NCI-H1105 (cell line): ENCODE measurements around the gene LRP1.

Experiments
- DNase-seq: peaks from one replicate; lab custom pipeline; 2025; lab: John Stamatoyannopoulos, UW

The LRP1 gene

GRCh38 chr12:57135527-57136326, 7.4 kb downstream of the LRP1 start:
- no peak for DNase-seq

GRCh38 chr12:57138526-57139272, 10.4 kb downstream of the LRP1 start:
- DNase-seq = no peak

- no peak for DNase-seq
These were observed 11.7 kb downstream of the LRP1 start for GRCh38 chr12:57139796-57140649.

- DNase-seq = no peak
These were observed 13.0 kb downstream of the LRP1 start for GRCh38 chr12:57141249-57141648.

- no peak for DNase-seq
These were observed 13.8 kb downstream of the LRP1 start for GRCh38 chr12:57142121-57142520.

- DNase-seq = no peak
These were observed 14.4 kb downstream of the LRP1 start for GRCh38 chr12:57142727-57143126.

GRCh38 chr12:57143454-57143853, 15.2 kb downstream of the LRP1 start:
- no peak for DNase-seq

- no peak for DNase-seq
These were observed 17.3 kb downstream of the LRP1 start for GRCh38 chr12:57145460-57146059.

- DNase-seq = no peak
These were observed 17.8 kb downstream of the LRP1 start for GRCh38 chr12:57146092-57146491.

- DNase-seq = no peak
These were observed 19.0 kb downstream of the LRP1 start, which contains the start of gene LRP1-AS for GRCh38 chr12:57146961-57147944. TSS of gene LRP1-AS (minus strand) at chr12:57147619.

- no peak for DNase-seq
These were observed 20.4 kb downstream of the LRP1 start for GRCh38 chr12:57148469-57149244.

GRCh38 chr12:57149245-57149900, 21.1 kb downstream of the LRP1 start:
- no peak for DNase-seq

GRCh38 chr12:57150400-57151000, 22.2 kb downstream of the LRP1 start:
- no peak for DNase-seq

GRCh38 chr12:57151741-57152630, 23.7 kb downstream of the LRP1 start:
- DNase-seq = no peak

GRCh38 chr12:57152639-57153038, 24.4 kb downstream of the LRP1 start:
- no peak for DNase-seq

- DNase-seq = no peak
These were observed 25.2 kb downstream of the LRP1 start for GRCh38 chr12:57153415-57153997.

GRCh38 chr12:57154076-57154475, 25.8 kb downstream of the LRP1 start:
- no peak for DNase-seq
